ENCODE data around the gene FXYD3. TPM values are rescaled to one million over a fixed set of nuclear protein-coding genes. Genes with fewer than 3 reads are reported as not detected.

Gene FXYD3
- total RNA-seq, 1 donor from 2014 or later: not detected

- H3K4me1 Mint-ChIP-seq: no peaks in the 10 kb centered on the region
- no peak overlapping the region for H3K4me2 ChIP-seq
- peaks cover 15% of the 10 kb centered on the region for H3K9me3 Mint-ChIP-seq
- H3F3A ChIP-seq (ENCODE audit: low read depth): no peaks in the 10 kb centered on the region
- no peak overlapping the region for H3K27ac ChIP-seq
- DNase-seq (ENCODE audit: low spot score): no peak
- TF ChIP-seq EZH2phosphoT487 (IDR thresholded peaks at IDR 0.05) (no peak), EZH2 (IDR thresholded peaks at IDR 0.05) (no peak)
- TF ChIP-seq, protein P1, sequence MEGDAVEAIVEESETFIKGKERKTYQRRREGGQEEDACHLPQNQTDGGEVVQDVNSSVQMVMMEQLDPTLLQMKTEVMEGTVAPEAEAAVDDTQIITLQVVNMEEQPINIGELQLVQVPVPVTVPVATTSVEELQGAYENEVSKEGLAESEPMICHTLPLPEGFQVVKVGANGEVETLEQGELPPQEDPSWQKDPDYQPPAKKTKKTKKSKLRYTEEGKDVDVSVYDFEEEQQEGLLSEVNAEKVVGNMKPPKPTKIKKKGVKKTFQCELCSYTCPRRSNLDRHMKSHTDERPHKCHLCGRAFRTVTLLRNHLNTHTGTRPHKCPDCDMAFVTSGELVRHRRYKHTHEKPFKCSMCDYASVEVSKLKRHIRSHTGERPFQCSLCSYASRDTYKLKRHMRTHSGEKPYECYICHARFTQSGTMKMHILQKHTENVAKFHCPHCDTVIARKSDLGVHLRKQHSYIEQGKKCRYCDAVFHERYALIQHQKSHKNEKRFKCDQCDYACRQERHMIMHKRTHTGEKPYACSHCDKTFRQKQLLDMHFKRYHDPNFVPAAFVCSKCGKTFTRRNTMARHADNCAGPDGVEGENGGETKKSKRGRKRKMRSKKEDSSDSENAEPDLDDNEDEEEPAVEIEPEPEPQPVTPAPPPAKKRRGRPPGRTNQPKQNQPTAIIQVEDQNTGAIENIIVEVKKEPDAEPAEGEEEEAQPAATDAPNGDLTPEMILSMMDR (IDR thresholded peaks at IDR 0.05): no peak
- H3K79me2 ChIP-seq (ENCODE audit: low read depth): no peaks in the 10 kb centered on the region
- no peaks in the 10 kb centered on the region for H3K36me3 Mint-ChIP-seq
- no peaks in the 10 kb centered on the region for H4K20me1 ChIP-seq (ENCODE audit: low read depth)
- no peaks in the 10 kb centered on the region for H3K27me3 ChIP-seq
- H3K36me3 ChIP-seq: no peaks in the 10 kb centered on the region
- no peak overlapping the region for H3K4me3 Mint-ChIP-seq
- no peak overlapping the region for H3K27ac Mint-ChIP-seq
- H3K4me3 ChIP-seq: no peak overlapping the region
- no peaks in the 10 kb centered on the region for H3K9me3 ChIP-seq (ENCODE audit: low read depth)
- no peak overlapping the region for H2AFZ ChIP-seq (replicated peaks)
- no peak overlapping the region for H3K9ac ChIP-seq
- H3K27me3 Mint-ChIP-seq (ENCODE audit: insufficient read depth, low read depth): peaks cover 8% of the 10 kb centered on the region
- no peaks in the 10 kb centered on the region for H3K4me1 ChIP-seq
Observed at GRCh38 chr19:35169221-35169995, 53.8 kb downstream of the FXYD3 start.

DNA sequence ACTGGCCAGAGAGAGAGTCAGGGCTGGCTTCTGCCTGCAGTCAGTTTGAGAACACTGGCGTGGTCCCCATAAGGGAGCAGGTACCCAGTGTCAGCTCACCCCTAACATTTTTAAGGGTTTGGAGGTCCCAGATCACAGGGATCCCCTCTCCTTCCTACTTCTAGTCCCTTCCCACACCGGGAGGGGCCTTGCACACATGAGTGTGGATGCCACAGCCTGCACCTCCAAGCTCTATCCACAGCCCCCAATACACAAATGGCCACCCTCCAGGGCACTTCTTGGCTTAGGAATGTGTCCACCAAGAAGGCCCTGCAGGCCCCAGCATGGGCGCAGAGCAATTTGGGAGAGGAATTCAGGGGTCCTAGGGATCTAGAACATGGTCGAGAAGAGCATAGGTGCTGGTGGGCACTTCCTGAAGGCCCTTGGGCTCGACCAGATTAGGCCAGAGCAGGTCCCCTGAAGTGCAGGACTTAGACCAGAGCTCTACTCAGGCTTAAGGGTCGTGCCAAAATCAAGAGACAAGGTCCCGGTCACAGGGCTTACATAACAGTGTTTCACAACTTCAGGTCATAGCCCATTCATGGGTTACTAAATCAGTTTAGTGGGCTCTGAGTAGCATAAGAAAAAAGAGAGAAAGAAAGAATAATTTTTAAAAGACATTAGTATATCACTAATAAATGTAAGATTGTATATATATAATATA is 54.9 kb downstream of the FXYD3 start:
- no peak for DNase-seq (ENCODE audit: low spot score)
- no peak overlapping the region for H3K27ac Mint-ChIP-seq
- TF ChIP-seq EZH2 (IDR thresholded peaks at IDR 0.05): no peak
- TF ChIP-seq EZH2phosphoT487 (IDR thresholded peaks at IDR 0.05): no peak
- TF ChIP-seq, protein P1 (IDR thresholded peaks at IDR 0.05): no peak

GRCh38 chr19:35171730-35172129 is 56.1 kb downstream of the FXYD3 start:
- Mint-ChIP-seq H3K9me3 (peaks cover 9% of the 10 kb centered on the region), H3K27me3 (ENCODE audit: insufficient read depth, low read depth) (peaks cover 4% of the 10 kb centered on the region), H3K4me1 (peaks cover 4% of the 10 kb centered on the region), H3K27ac (no peak overlapping the region), H3K36me3 (no peaks in the 10 kb centered on the region), H3K4me3 (no peak overlapping the region)
- Histone ChIP-seq H3F3A (ENCODE audit: low read depth) (no peaks in the 10 kb centered on the region), H3K27me3 (no peaks in the 10 kb centered on the region), H3K9ac (no peak overlapping the region), H2AFZ (replicated peaks) (no peak overlapping the region), H3K4me3 (no peak overlapping the region), H3K9me3 (ENCODE audit: low read depth) (no peaks in the 10 kb centered on the region), H3K79me2 (ENCODE audit: low read depth) (no peaks in the 10 kb centered on the region), H3K27ac (no peak overlapping the region), H3K36me3 (no peaks in the 10 kb centered on the region), H3K4me1 (no peaks in the 10 kb centered on the region), H4K20me1 (ENCODE audit: low read depth) (no peaks in the 10 kb centered on the region), H3K4me2 (no peak overlapping the region)
- no peak for TF ChIP-seq EZH2 (IDR thresholded peaks at IDR 0.05)
- TF ChIP-seq, protein P1 (IDR thresholded peaks at IDR 0.05): no peak
- TF ChIP-seq EZH2phosphoT487 (IDR thresholded peaks at IDR 0.05): no peak
- no peak for DNase-seq (ENCODE audit: low spot score)

More for the DNA sequence above, 54.9 kb downstream of the FXYD3 start:
- Mint-ChIP-seq H3K4me3 (no peak overlapping the region), H3K36me3 (no peaks in the 10 kb centered on the region), H3K27me3 (ENCODE audit: insufficient read depth, low read depth) (peaks cover 8% of the 10 kb centered on the region), H3K9me3 (peaks cover 13% of the 10 kb centered on the region), H3K4me1 (no peaks in the 10 kb centered on the region)
- Histone ChIP-seq H3K4me3 (no peak overlapping the region), H4K20me1 (ENCODE audit: low read depth) (no peaks in the 10 kb centered on the region), H3K9me3 (ENCODE audit: low read depth) (no peaks in the 10 kb centered on the region), H3K79me2 (ENCODE audit: low read depth) (no peaks in the 10 kb centered on the region), H2AFZ (replicated peaks) (no peak overlapping the region), H3K4me1 (no peaks in the 10 kb centered on the region), H3K27ac (no peak overlapping the region), H3K9ac (no peak overlapping the region), H3F3A (ENCODE audit: low read depth) (no peaks in the 10 kb centered on the region), H3K27me3 (no peaks in the 10 kb centered on the region), H3K36me3 (no peaks in the 10 kb centered on the region), H3K4me2 (no peak overlapping the region)

Small RNA genes lying within 50 kb of the gene (small RNA-seq; reads per million reads assigned to genes)
- not detected for gene AC020907.2

Other genes starting within 250 kb of the FXYD3 start
- gene ZNF30, start 188.9 kb upstream of the FXYD3 start, total RNA-seq (ENCODE audit: low replicate concordance): 7.6 and 10.3 TPM in 2 replicates
- gene ZNF792, start 151.6 kb upstream of the FXYD3 start, total RNA-seq (ENCODE audit: low replicate concordance): 7.0 and 8.7 TPM in 2 replicates
- 27.2 and 51.0 TPM in 2 replicates for gene GRAMD1A, start 115.5 kb upstream of the FXYD3 start, total RNA-seq (ENCODE audit: low replicate concordance)
- gene SCN1B, start 85.4 kb upstream of the FXYD3 start, total RNA-seq (ENCODE audit: low replicate concordance): 2.2 and 3.9 TPM in 2 replicates
- 0.30 and 2.2 TPM in 2 replicates for gene HPN, start 74.1 kb upstream of the FXYD3 start, total RNA-seq (ENCODE audit: low replicate concordance)
- 0.81 TPM in 1 of 2 replicates, not detected in the other for gene LGI4, start 19.2 kb downstream of the FXYD3 start, total RNA-seq (ENCODE audit: low replicate concordance)
- gene FXYD1, start 23.0 kb downstream of the FXYD3 start, total RNA-seq (ENCODE audit: low replicate concordance): 0.46 TPM in 1 of 2 replicates, not detected in the other
- 0.13 and 0.56 TPM in 2 replicates for gene FXYD7, start 27.4 kb downstream of the FXYD3 start, total RNA-seq (ENCODE audit: low replicate concordance)
- 7.8 and 11.6 TPM in 2 replicates for gene FXYD5, start 38.9 kb downstream of the FXYD3 start, total RNA-seq (ENCODE audit: low replicate concordance)
- gene FAM187B, start 112.9 kb downstream of the FXYD3 start, total RNA-seq (ENCODE audit: low replicate concordance): 0.19 TPM in 1 of 2 replicates, not detected in the other
- 27.1 and 78.4 TPM in 2 replicates for gene LSR, start 133.2 kb downstream of the FXYD3 start, total RNA-seq (ENCODE audit: low replicate concordance)
- 46.8 and 88.7 TPM in 2 replicates for gene USF2, start 153.1 kb downstream of the FXYD3 start, total RNA-seq (ENCODE audit: low replicate concordance)
- 0.30 TPM in 1 of 2 replicates, not detected in the other for gene HAMP, start 166.7 kb downstream of the FXYD3 start, total RNA-seq (ENCODE audit: low replicate concordance)
- gene MAG, start 176.3 kb downstream of the FXYD3 start, total RNA-seq (ENCODE audit: low replicate concordance): not detected in 2 replicates
- 0.62 TPM in 1 of 2 replicates, not detected in the other for gene CD22, start 213.4 kb downstream of the FXYD3 start, total RNA-seq (ENCODE audit: low replicate concordance)
- gene FFAR1, start 232.1 kb downstream of the FXYD3 start, total RNA-seq (ENCODE audit: low replicate concordance): 0.06 TPM in 1 of 2 replicates, not detected in the other
- not detected in 2 replicates for gene FFAR3, start 242.6 kb downstream of the FXYD3 start, total RNA-seq (ENCODE audit: low replicate concordance)